ENCODE results near the gene ABLIM2. TPM values are rescaled to one million over a fixed set of nuclear protein-coding genes. Genes with fewer than 3 reads are reported as not detected.
A peak's percentile ranks its signal among the peaks of the same experiment; 100 is the strongest.

ABLIM2 gene
- total RNA-seq, 1 experiment from 2014 or later, result 1.0 TPM

GRCh38 chr4:7941965-7942496 is 216.6 kb downstream of the ABLIM2 start:
- Histone ChIP-seq H3K18ac (ENCODE audit: insufficient read length, low read depth, low read length) (no peak overlapping the region), H2AK5ac (ENCODE audit: insufficient read length, low read length) (no peak overlapping the region), H3K23ac (ENCODE audit: insufficient read length, low read depth, low read length) (no peak overlapping the region), H3K9ac (ENCODE audit: extremely low read depth, insufficient read length, low read length) (no peak overlapping the region), H3K79me1 (ENCODE audit: insufficient read depth, low read depth, low read length, poor library complexity, severe bottlenecking) (no peaks in the 10 kb centered on the region), H3K79me2 (ENCODE audit: insufficient read depth, low read length) (no peaks in the 10 kb centered on the region; the same call in 1 of the 2 replicates), H3K14ac (ENCODE audit: insufficient read depth, low read length) (no peak overlapping the region), H3K27me3 (ENCODE audit: insufficient read depth, low read length) (no peaks in the 10 kb centered on the region), H2BK12ac (ENCODE audit: insufficient read length, low read depth, low read length) (no peak overlapping the region), H2BK5ac (ENCODE audit: insufficient read length, low read length) (no peak overlapping the region), H3K4me2 (ENCODE audit: insufficient read depth, insufficient read length, low read length) (no peak overlapping the region), H3T11ph (ENCODE audit: low read length) (no peak overlapping the region), H4K8ac (replicated peaks; ENCODE audit: insufficient read length, low read depth, low read length) (no peak overlapping the region), H3K56ac (ENCODE audit: insufficient read length, low read depth, low read length) (no peak overlapping the region), H3K23me2 (ENCODE audit: insufficient read length, low read depth, low read length, poor library complexity, severe bottlenecking) (peaks cover 9% of the 10 kb centered on the region), H3K4me1 (ENCODE audit: insufficient read depth, low read length) (peaks cover 6% of the 10 kb centered on the region; the same call in 1 of the 2 replicates), H2BK120ac (ENCODE audit: low read depth, low read length, poor library complexity, severe bottlenecking) (no peak overlapping the region), H3K4ac (ENCODE audit: low read depth, low read length) (no peak overlapping the region), H2BK20ac (ENCODE audit: low read depth, low read length, poor library complexity, severe bottlenecking) (peak overlapping the region; percentile 1), H3K27ac (ENCODE audit: insufficient read length, low read depth, low read length) (no peak overlapping the region), H2BK15ac (ENCODE audit: low read depth, low read length) (no peak overlapping the region), H4K91ac (ENCODE audit: insufficient read length, low read depth, low read length) (no peak overlapping the region), H4K20me1 (ENCODE audit: control insufficient read depth, insufficient read depth, insufficient read length) (no peaks in the 10 kb centered on the region), H2AFZ (ENCODE audit: low read length) (no peak overlapping the region), H4K5ac (ENCODE audit: insufficient read length, low read depth, low read length) (no peak overlapping the region), H3K9me3 (ENCODE audit: control insufficient read depth, low read depth, low read length) (no peaks in the 10 kb centered on the region)
- Mint-ChIP-seq H3K36me3 (ENCODE audit: insufficient read depth in 1 of 3, low read depth in 3 of 3) (no peaks in the 10 kb centered on the region; a peak in 1 of 7 replicates), H3K4me3 (no peak overlapping the region), H3K4me1 (peaks cover 30 to 38% of the 10 kb centered on the region in 2 experiments), H3K9me3 (no peaks in the 10 kb centered on the region), H3K27me3 (ENCODE audit: low read depth) (peaks cover 13% of the 10 kb centered on the region), H3K27ac (peak overlapping the region in 2 of 3 experiments; percentile 30 to 37; a peak in 3 of 7 replicates)
- WGBS (ENCODE audit: extremely low coverage, insufficient read length, low lambda C conversion rate), result no CpG with 5 or more reads among the region's 4 CpGs
- TF ChIP-seq, protein P1, sequence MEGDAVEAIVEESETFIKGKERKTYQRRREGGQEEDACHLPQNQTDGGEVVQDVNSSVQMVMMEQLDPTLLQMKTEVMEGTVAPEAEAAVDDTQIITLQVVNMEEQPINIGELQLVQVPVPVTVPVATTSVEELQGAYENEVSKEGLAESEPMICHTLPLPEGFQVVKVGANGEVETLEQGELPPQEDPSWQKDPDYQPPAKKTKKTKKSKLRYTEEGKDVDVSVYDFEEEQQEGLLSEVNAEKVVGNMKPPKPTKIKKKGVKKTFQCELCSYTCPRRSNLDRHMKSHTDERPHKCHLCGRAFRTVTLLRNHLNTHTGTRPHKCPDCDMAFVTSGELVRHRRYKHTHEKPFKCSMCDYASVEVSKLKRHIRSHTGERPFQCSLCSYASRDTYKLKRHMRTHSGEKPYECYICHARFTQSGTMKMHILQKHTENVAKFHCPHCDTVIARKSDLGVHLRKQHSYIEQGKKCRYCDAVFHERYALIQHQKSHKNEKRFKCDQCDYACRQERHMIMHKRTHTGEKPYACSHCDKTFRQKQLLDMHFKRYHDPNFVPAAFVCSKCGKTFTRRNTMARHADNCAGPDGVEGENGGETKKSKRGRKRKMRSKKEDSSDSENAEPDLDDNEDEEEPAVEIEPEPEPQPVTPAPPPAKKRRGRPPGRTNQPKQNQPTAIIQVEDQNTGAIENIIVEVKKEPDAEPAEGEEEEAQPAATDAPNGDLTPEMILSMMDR (conservative IDR thresholded peaks at IDR 0.05), result no peak
- DNase-seq, result no peak
